Astrocyte of the spinal cord (primary cell): ENCODE results near the gene HS3ST3B1.

Source experiments
- DNase-seq: peaks from one replicate; pipeline ENCODE4 v3.0.0; 2011; ENCODE audit warnings: low read depth, low spot score
- H3K4me3 ChIP-seq: 2 replicates; pipeline ENCODE4 v1.5.1; 2011; ENCODE audit warnings: low read depth, mild to moderate bottlenecking, low read length, moderate library complexity
- CTCF ChIP-seq: IDR thresholded peaks from 2 replicates; pipeline ENCODE4 v1.5.1; 2012; ENCODE audit warnings: low read depth, mild to moderate bottlenecking, low read length, inconsistent platforms
- in situ Hi-C: cut with HindIII; loops from 2 replicates; pipeline ENCODE4 v1.10.0; 2017; ENCODE audit warnings: low sequenced_read_pairs

HS3ST3B1 gene

DNA sequence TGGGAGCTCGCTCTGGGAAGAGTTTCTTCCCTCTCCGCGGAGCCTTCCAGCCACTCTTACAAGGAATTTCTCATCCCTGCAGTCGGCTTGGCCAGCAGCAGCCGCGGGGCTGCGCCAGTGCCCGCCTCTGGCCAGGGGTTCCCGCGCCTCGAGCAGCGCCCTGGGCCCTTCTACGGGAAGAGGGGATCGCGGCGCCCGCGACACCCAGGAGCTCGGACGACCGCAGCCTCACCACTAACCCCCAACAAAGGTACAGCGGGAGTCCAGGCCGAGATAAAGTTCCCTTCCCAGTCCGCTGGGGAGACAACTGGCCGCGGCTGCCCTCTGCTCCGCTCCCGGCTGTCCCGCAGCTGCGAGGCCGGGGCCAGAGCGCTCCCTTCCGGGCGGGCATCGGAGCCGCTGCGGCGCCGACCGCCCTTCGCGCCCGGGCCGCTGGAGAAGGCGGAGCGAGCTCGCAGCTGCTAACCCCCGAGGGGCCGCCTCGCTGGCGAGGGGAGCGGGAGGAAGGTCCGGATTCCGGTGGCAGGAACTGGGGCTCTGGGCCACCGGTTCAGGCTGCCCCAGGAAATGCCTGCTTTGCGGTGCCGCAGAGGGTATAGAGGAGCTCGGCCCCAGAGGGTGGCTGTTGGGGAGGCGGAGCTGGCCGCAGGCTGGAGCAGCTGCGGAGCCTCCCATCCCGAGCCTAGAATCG is 3.6 kb upstream of the HS3ST3B1 start:
- peak overlapping the region; percentile 41 for H3K4me3 ChIP-seq
- in situ Hi-C loops = no loop called here
- TF ChIP-seq CTCF = peak; percentile 30
- DNase-seq = peak; percentile 51

DNA sequence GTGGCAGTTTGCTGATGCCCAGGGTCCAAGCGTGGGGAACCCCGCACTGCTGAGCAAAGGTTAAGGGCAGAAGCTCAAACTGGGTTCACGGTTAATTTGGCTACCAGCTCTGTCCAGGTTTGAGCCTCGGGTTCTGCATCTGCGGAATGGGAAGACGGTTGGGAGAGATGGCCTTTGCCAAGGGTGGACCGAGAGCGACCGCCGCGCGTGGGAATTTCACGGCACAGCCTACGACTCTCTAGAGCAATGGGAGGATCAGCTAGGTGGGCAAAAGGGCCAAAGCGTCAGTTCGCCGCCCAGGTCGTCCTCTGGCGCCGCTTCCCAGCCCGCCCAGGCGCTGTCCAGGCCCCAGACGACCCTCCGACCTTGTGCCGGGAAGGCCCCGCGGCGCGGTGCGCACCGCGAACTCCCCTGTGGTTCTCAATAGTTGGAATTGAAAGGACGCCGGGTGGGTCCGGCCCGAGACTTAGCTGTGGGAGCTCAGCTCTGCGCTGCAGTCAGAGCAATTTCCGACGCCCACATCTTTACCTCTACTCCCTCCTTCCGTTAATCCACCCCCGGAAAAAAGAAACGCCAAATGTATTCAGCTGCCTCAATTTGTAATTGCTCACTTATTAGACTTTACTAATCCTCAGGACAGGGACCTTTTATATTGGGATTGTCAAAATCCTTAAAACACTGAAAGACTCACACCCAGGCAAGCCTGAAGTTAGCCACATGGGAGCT is 2.5 kb upstream of the HS3ST3B1 start:
- H3K4me3 ChIP-seq = no peak overlapping the region
- DNase-seq = no peak
- in situ Hi-C loops = no loop called here

GRCh38 chr17:14298947-14299279 is 2.0 kb upstream of the HS3ST3B1 start:
- peak; percentile 33 for DNase-seq
- no peak for TF ChIP-seq CTCF
- peak overlapping the region; percentile 52 for H3K4me3 ChIP-seq
- in situ Hi-C loops = no loop called here

More for the DNA sequence above, 2.5 kb upstream of the HS3ST3B1 start:
- no peak for TF ChIP-seq CTCF

GRCh38 chr17:14299280-14300141 is 1.4 kb upstream of the HS3ST3B1 start:
- TF ChIP-seq CTCF = no peak

DNA sequence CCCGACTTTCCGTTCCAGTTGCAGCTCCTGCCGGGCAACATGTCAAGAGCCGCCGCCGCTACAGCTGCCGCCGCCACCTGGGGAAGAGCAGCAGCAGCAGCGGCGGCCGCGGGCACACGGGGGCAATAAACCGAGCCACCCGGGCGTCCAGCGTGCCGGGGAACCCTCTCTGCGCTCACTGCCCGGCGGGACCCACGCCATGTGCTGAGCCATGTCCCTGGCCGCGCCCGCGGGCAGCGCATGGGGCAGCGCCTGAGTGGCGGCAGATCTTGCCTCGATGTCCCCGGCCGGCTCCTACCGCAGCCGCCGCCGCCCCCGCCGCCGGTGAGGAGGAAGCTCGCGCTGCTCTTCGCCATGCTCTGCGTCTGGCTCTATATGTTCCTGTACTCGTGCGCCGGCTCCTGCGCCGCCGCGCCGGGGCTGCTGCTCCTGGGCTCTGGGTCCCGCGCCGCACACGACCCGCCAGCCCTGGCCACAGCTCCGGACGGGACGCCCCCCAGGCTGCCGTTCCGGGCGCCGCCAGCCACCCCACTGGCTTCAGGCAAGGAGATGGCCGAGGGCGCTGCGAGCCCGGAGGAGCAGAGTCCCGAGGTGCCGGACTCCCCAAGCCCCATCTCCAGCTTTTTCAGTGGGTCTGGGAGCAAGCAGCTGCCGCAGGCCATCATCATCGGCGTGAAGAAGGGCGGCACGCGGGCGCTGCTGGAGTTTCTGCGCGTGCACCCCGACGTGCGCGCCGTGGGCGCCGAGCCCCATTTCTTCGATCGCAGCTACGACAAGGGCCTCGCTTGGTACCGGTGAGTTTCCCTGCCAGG is 604 bp downstream of the HS3ST3B1 start:
- no peak for TF ChIP-seq CTCF
- peak; percentile 35 for DNase-seq
- in situ Hi-C loops = no loop called here
- H3K4me3 ChIP-seq = peak overlapping the region; percentile 89

More at GRCh38 chr17:14299280-14300141, 1.4 kb upstream of the HS3ST3B1 start:
- in situ Hi-C loops = no loop called here
- peak; percentile 66 for DNase-seq
- peak overlapping the region; percentile 52 for H3K4me3 ChIP-seq

GRCh38 chr17:14302091-14302430 is 1.2 kb downstream of the HS3ST3B1 start:
- TF ChIP-seq CTCF = no peak
- peak; percentile 61 for DNase-seq
- in situ Hi-C loops = no loop called here
- H3K4me3 ChIP-seq = peak overlapping the region; percentile 89
